ENCODE measurements around the gene SIVA1. TPM values are rescaled to one million over a fixed set of nuclear protein-coding genes. Genes with fewer than 3 reads are reported as not detected.

The SIVA1 gene
- total RNA-seq, 2 donors from 2014 or later, result 137 to 238 TPM

- Histone ChIP-seq H3K27ac (no peak overlapping the region), H3K4me3 (peak overlapping the region; percentile 79 to 88), H3K36me3 (peaks cover 18% of the 10 kb centered on the region), H3K4me1 (peaks cover 0 to 61% of the 10 kb centered on the region in 2 donors), H3K27me3 (no peaks in the 10 kb centered on the region), H3K9me3 (no peaks in the 10 kb centered on the region)
- DNase-seq (ENCODE audit: low spot score), result no peak
- no peak for TF ChIP-seq CTCF (IDR thresholded peaks at IDR 0.05)
Measured at GRCh38 chr14:104794099-104794498, 41.2 kb downstream of the SIVA1 start.

GRCh38 chr14:104794631-104794992 lies 41.7 kb downstream of the SIVA1 start:
- H3K4me3 ChIP-seq, result peak overlapping the region; percentile 79 to 88
- peak overlapping the region; percentile 62 to 63 for H3K27ac ChIP-seq
- DNase-seq (ENCODE audit: low spot score), result no peak
- peaks cover 18% of the 10 kb centered on the region for H3K36me3 ChIP-seq
- peaks cover 0 to 65% of the 10 kb centered on the region in 2 donors for H3K4me1 ChIP-seq
- H3K27me3 ChIP-seq, result no peaks in the 10 kb centered on the region
- no peaks in the 10 kb centered on the region for H3K9me3 ChIP-seq
- TF ChIP-seq CTCF (IDR thresholded peaks at IDR 0.05), result peak in 1 of 2 donors; percentile 40

GRCh38 chr14:104794993-104795780 lies 42.2 kb downstream of the SIVA1 start, which contains the start of gene AKT1:
TSS of gene AKT1 (minus strand) at chr14:104795748. CDS start at chr14:104792643, 3,105 bp downstream.
- Histone ChIP-seq H3K4me3 (peak within 1 kb of the TSS; percentile 79 to 88), H3K36me3 (peaks cover 14% of the 10 kb centered on the region), H3K4me1 (peaks cover 0 to 71% of the 10 kb centered on the region in 2 donors), H3K27ac (peak within 1 kb of the TSS; percentile 88 to 96), H3K9me3 (no peaks in the 10 kb centered on the region), H3K27me3 (no peaks in the 10 kb centered on the region)
- DNase-seq (ENCODE audit: low spot score), result no peak
- TF ChIP-seq CTCF (IDR thresholded peaks at IDR 0.05), result no peak

GRCh38 chr14:104795781-104796686 lies 43.1 kb downstream of the SIVA1 start:
- no peak for DNase-seq (ENCODE audit: low spot score)
- peaks cover 0 to 72% of the 10 kb centered on the region in 2 donors for H3K4me1 ChIP-seq
- peak overlapping the region; percentile 44 to 59 for H3K4me3 ChIP-seq
- H3K36me3 ChIP-seq, result peaks cover 6% of the 10 kb centered on the region
- no peaks in the 10 kb centered on the region for H3K9me3 ChIP-seq
- H3K27ac ChIP-seq, result peak overlapping the region; percentile 88 to 96
- no peak for TF ChIP-seq CTCF (IDR thresholded peaks at IDR 0.05)
- H3K27me3 ChIP-seq, result no peaks in the 10 kb centered on the region

GRCh38 chr14:104796687-104797081 lies 43.7 kb downstream of the SIVA1 start:
- no peaks in the 10 kb centered on the region for H3K9me3 ChIP-seq
- TF ChIP-seq CTCF (IDR thresholded peaks at IDR 0.05), result no peak
- no peaks in the 10 kb centered on the region for H3K36me3 ChIP-seq
- H3K27ac ChIP-seq, result peak overlapping the region; percentile 96
- no peaks in the 10 kb centered on the region for H3K27me3 ChIP-seq
- H3K4me3 ChIP-seq, result no peak overlapping the region
- no peak for DNase-seq (ENCODE audit: low spot score)
- peaks cover 0 to 78% of the 10 kb centered on the region in 2 donors for H3K4me1 ChIP-seq
